ENCODE data around the gene TMEM59.

Gene TMEM59

DNA sequence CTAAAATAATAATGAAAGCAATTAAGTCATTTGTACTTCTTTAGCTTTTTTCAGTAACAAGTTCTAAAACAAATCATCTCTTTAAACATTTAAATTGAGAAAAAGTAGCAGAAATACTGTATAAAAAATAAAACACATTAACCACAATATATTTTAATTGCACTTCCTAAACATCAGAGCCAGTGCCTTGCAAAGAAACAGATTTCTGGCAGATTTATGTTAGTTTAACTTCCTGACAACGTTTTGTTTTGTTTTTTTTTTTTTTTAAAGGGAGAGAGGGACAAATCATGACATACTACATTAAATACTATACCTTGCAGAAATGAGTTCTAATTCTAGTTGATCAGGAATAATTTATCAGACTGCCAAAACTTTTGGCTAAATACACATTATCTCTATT, 11.2 kb downstream of the TMEM59 start:
- no peak overlapping the region for H3K4me3 ChIP-seq (ENCODE audit: low read depth, low read length)
- H3K27ac ChIP-seq (ENCODE audit: extremely low read depth, low read depth, low read length), result no peak overlapping the region
- H3K4me1 ChIP-seq (ENCODE audit: control insufficient read depth, insufficient read depth, low read length), result no peaks in the 10 kb centered on the region
- ChIA-PET POLR2A (no interaction called here), CTCF (no interaction called here)
- H3K9me3 ChIP-seq (ENCODE audit: control insufficient read depth, insufficient read depth, low read depth, low read length), result no peaks in the 10 kb centered on the region
- H3K36me3 ChIP-seq (ENCODE audit: control insufficient read depth in 2 of 2, insufficient read depth in 1 of 2, low read length in 2 of 2), result peaks cover 33 to 55% of the 10 kb centered on the region in 2 experiments
- TF ChIP-seq ZNF514 (tag by site-specific recombination; IDR thresholded peaks at IDR 0.05), result no peak
- no peak for TF ChIP-seq ZNF184 (tag by site-specific recombination; IDR thresholded peaks at IDR 0.05)
- TF ChIP-seq ZXDB (tag by site-specific recombination; IDR thresholded peaks at IDR 0.05), result no peak
- TF ChIP-seq, protein P1, sequence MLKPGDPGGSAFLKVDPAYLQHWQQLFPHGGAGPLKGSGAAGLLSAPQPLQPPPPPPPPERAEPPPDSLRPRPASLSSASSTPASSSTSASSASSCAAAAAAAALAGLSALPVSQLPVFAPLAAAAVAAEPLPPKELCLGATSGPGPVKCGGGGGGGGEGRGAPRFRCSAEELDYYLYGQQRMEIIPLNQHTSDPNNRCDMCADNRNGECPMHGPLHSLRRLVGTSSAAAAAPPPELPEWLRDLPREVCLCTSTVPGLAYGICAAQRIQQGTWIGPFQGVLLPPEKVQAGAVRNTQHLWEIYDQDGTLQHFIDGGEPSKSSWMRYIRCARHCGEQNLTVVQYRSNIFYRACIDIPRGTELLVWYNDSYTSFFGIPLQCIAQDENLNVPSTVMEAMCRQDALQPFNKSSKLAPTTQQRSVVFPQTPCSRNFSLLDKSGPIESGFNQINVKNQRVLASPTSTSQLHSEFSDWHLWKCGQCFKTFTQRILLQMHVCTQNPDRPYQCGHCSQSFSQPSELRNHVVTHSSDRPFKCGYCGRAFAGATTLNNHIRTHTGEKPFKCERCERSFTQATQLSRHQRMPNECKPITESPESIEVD (tag by site-specific recombination; IDR thresholded peaks at IDR 0.05), result peak; percentile 29; the same call in 1 of the 2 replicates

DNA sequence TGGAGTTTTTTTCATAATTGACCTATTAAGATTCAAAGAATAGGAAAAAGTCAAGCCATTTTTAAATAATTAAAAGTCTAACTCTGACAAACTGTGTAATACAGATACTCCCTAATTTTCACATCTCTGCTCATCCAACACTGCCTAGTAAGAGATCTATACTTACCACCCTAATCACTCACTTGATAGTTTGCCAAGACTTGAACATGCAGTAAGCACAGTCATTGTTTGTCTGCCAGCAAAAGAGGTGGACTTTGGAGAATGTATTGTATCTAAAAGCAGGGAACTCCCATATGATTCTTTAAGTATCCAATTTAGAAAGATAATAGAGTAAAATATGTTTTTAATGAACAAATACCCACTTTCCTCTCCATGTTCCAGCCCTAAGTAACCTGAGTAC, 15.5 kb downstream of the TMEM59 start:
- peaks cover 54 to 86% of the 10 kb centered on the region in 2 experiments for H3K36me3 ChIP-seq (ENCODE audit: control insufficient read depth in 2 of 2, insufficient read depth in 1 of 2, low read length in 2 of 2)
- CTCF ChIA-PET, result interaction anchor here (1.3 kb wide), 1 partner anchor 44 kb away, joined by 4 read pairs; no protein-coding TSS in a partner anchor

DNA sequence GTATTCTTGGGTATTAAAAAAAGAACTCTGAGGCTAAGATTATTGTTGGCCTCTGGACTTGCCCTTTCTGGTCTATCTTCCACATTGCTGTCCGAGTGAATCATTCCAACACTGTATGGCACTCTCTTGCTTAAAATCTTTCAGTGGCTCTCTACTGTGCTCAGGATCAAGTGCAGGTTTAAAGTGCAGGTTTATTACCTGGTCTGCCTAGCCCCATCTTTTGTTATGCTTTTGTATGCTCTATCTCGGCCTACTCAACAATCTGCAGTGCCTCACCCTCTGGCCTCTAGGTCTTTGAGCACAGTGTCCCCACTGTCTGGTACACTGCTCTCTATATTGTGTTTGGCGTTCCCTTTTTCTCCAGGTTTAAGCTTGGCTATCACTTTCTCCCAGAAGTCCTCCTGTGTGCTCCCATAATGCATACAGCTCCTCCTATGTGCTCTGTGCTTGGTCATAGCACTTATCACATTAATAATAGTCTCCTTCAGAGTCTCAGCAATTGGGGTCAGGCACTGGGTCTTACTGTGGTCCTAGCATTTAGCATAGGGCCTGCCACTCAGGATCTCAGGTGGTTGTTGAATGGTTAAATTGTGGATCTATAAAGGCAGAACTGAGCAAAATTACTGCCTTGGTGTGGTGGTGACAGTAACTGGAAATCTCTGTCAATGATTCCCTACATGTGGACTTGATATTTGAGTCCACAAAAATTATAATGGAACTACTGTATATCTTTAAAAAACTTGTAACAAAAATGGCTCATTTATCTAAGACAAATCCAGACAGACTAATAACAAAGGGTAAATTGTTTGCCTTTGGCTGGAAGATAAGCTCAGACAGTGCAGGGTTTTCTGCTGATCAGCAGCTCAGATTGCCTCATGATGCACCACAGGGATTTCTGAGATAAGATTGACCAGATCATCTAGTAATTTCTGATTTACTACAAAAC, 24.4 kb downstream of the TMEM59 start:
- Histone ChIP-seq H3K4me1 (ENCODE audit: control insufficient read depth, insufficient read depth, low read length) (peaks cover 4% of the 10 kb centered on the region; the same call in 1 of the 2 replicates), H3K27ac (ENCODE audit: extremely low read depth, low read depth, low read length) (no peak overlapping the region; the same call in 1 of the 2 replicates), H3K36me3 (ENCODE audit: control insufficient read depth in 2 of 2, insufficient read depth in 1 of 2, low read length in 2 of 2) (peaks cover 7 to 27% of the 10 kb centered on the region in 2 experiments; a peak in 2 of 3 replicates), H3K4me3 (ENCODE audit: low read depth, low read length) (no peak overlapping the region), H3K9me3 (ENCODE audit: control insufficient read depth, insufficient read depth, low read depth, low read length) (no peaks in the 10 kb centered on the region)
- POLR2A ChIA-PET, result no interaction called here
- TF ChIP-seq GLIS1 (tag by site-specific recombination; IDR thresholded peaks at IDR 0.05) (no peak), ZNF610 (tag by site-specific recombination; IDR thresholded peaks at IDR 0.05; ENCODE audit: borderline replicate concordance) (no peak), ZNF596 (tag by site-specific recombination; IDR thresholded peaks at IDR 0.05) (no peak), ZIC2 (tag by site-specific recombination; IDR thresholded peaks at IDR 0.05) (no peak), SP2 (tag by site-specific recombination; IDR thresholded peaks at IDR 0.05) (no peak), BCL11A (tag by site-specific recombination; IDR thresholded peaks at IDR 0.05; ENCODE audit: low read depth) (no peak), ZNF423 (tag by site-specific recombination; IDR thresholded peaks at IDR 0.05) (no peak), KLF8 (tag by site-specific recombination; IDR thresholded peaks at IDR 0.05) (no peak), SP7 (tag by site-specific recombination; IDR thresholded peaks at IDR 0.05) (no peak), ZNF530 (tag by site-specific recombination; IDR thresholded peaks at IDR 0.05; ENCODE audit: low read depth) (no peak), ZNF248 (tag by site-specific recombination; IDR thresholded peaks at IDR 0.05) (no peak)
- TF ChIP-seq, protein P2, sequence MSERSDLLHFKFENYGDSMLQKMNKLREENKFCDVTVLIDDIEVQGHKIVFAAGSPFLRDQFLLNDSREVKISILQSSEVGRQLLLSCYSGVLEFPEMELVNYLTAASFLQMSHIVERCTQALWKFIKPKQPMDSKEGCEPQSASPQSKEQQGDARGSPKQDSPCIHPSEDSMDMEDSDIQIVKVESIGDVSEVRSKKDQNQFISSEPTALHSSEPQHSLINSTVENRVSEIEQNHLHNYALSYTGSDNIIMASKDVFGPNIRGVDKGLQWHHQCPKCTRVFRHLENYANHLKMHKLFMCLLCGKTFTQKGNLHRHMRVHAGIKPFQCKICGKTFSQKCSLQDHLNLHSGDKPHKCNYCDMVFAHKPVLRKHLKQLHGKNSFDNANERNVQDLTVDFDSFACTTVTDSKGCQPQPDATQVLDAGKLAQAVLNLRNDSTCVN (tag by site-specific recombination; optimal IDR thresholded peaks at IDR 0.05), result no peak
- TF ChIP-seq, protein P3, sequence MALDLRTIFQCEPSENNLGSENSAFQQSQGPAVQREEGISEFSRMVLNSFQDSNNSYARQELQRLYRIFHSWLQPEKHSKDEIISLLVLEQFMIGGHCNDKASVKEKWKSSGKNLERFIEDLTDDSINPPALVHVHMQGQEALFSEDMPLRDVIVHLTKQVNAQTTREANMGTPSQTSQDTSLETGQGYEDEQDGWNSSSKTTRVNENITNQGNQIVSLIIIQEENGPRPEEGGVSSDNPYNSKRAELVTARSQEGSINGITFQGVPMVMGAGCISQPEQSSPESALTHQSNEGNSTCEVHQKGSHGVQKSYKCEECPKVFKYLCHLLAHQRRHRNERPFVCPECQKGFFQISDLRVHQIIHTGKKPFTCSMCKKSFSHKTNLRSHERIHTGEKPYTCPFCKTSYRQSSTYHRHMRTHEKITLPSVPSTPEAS (tag by site-specific recombination; IDR thresholded peaks at IDR 0.05), result no peak
- TF ChIP-seq, protein P4, sequence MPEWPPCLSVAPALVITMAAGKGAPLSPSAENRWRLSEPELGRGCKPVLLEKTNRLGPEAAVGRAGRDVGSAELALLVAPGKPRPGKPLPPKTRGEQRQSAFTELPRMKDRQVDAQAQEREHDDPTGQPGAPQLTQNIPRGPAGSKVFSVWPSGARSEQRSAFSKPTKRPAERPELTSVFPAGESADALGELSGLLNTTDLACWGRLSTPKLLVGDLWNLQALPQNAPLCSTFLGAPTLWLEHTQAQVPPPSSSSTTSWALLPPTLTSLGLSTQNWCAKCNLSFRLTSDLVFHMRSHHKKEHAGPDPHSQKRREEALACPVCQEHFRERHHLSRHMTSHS (tag by site-specific recombination; IDR thresholded peaks at IDR 0.05), result no peak
- CTCF ChIA-PET, result interaction anchor here (0.6 to 1.0 kb wide), 2 partner anchors 12 to 345 kb away, joined by 3 read pairs; no protein-coding TSS in a partner anchor

More for the DNA sequence above, 15.5 kb downstream of the TMEM59 start:
- POLR2A ChIA-PET, result no interaction called here
- Histone ChIP-seq H3K4me1 (ENCODE audit: control insufficient read depth, insufficient read depth, low read length) (no peaks in the 10 kb centered on the region), H3K27ac (ENCODE audit: extremely low read depth, low read depth, low read length) (no peak overlapping the region), H3K4me3 (ENCODE audit: low read depth, low read length) (no peak overlapping the region), H3K9me3 (ENCODE audit: control insufficient read depth, insufficient read depth, low read depth, low read length) (no peaks in the 10 kb centered on the region)
- TF ChIP-seq ZNF37A (tag by site-specific recombination; IDR thresholded peaks at IDR 0.05), result no peak
- no peak for TF ChIP-seq ZNF138 (tag by site-specific recombination; IDR thresholded peaks at IDR 0.05; ENCODE audit: borderline replicate concordance)

Data from HEK293 (cell line).